H1 (cell line): ENCODE results near the gene HDHD3. TPM values are rescaled to one million over a fixed set of nuclear protein-coding genes. Genes with fewer than 3 reads are reported as not detected.

Experiments
- CTCF ChIA-PET: fragments of 300-600 bp; sonication (Branson Sonifier 250); formaldehyde crosslinking; loops from one replicate; lab custom pipeline; 2021; ENCODE audit not compliant: partially characterized antibody; lab: Charles Lee
- POLR2A ChIA-PET: fragments of 300-600 bp; sonication (Branson Sonifier 250); formaldehyde crosslinking; loops from one replicate; lab custom pipeline; 2021; ENCODE audit warnings: inconsistent platforms; ENCODE audit not compliant: partially characterized antibody; lab: Charles Lee
- DNase-seq, 2 experiments: peaks; one replicate each; pipeline versions ENCODE4 v3.0.0 to v3.0.0-alpha.2; 2010 to 2022; ENCODE audit warnings: low spot score in 2 of 2, low read depth in 1 of 2, mixed read lengths in 1 of 2
- FAIRE-seq: peaks from 2 replicates; lab custom pipeline; 2011; peaks lifted over from hg19 to GRCh38; lab: Jason Lieb, UNC
- H2AFZ ChIP-seq: 2 replicates; pipeline ENCODE4 v1.8.1; 2012; ENCODE audit warnings: low read length, inconsistent platforms
- H2AK5ac ChIP-seq: 2 replicates; pipeline ENCODE4 v1.6.1; 2013; ENCODE audit warnings: low read depth, low read length
- H2BK120ac ChIP-seq: replicated peaks from 2 replicates; pipeline ENCODE3; 2013; ENCODE audit warnings: low read depth, low read length, inconsistent platforms
- H2BK12ac ChIP-seq: 2 replicates; pipeline ENCODE4 v1.6.1; 2013; ENCODE audit warnings: low read depth, low read length
- H2BK15ac ChIP-seq: 2 replicates; pipeline ENCODE4 v1.6.1; 2013; ENCODE audit warnings: low read length
- H2BK20ac ChIP-seq: 2 replicates; pipeline ENCODE4 v1.6.1; 2013; ENCODE audit warnings: low read length
- H2BK5ac ChIP-seq: 2 replicates; pipeline ENCODE4 v1.6.1; 2013; ENCODE audit warnings: low read depth, low read length
- H3K14ac ChIP-seq: 2 replicates; pipeline ENCODE4 v1.6.1; 2013; ENCODE audit warnings: inconsistent platforms; ENCODE audit not compliant: insufficient read length
- H3K18ac ChIP-seq: 2 replicates; pipeline ENCODE4 v1.6.1; 2013; ENCODE audit warnings: low read length; ENCODE audit errors: extremely low read depth
- H3K23ac ChIP-seq: 2 replicates; pipeline ENCODE4 v1.6.1; 2013; ENCODE audit warnings: inconsistent platforms; ENCODE audit not compliant: insufficient read length
- H3K23me2 ChIP-seq: 2 replicates; pipeline ENCODE4 v1.6.1; 2013; ENCODE audit warnings: low read depth, low read length
- H3K27ac ChIP-seq: 2 replicates; pipeline ENCODE4 v1.6.1; 2011; ENCODE audit warnings: low read depth, low read length, inconsistent platforms
- H3K27me3 ChIP-seq, 4 experiments: replicated peaks in 1 of 4; 1 replicate in 1 of 4; 2 replicates in 3 of 4; pipeline versions ENCODE4 v1.6.1 to v1.8.1; 2011 to 2013; ENCODE audit warnings: low read length in 3 of 4, mild to moderate bottlenecking in 3 of 4, inconsistent platforms in 2 of 4, mixed read lengths in 2 of 4, moderate library complexity in 1 of 4; ENCODE audit not compliant: control insufficient read depth in 3 of 4, insufficient read depth in 3 of 4; ENCODE audit errors: extremely low read depth in 1 of 4
- H3K36me3 ChIP-seq, 4 experiments: 2 replicates each; pipeline versions ENCODE4 v1.6.1 to v1.8.1; 2011 to 2013; ENCODE audit warnings: mild to moderate bottlenecking in 4 of 4, low read length in 3 of 4, moderate library complexity in 2 of 4, control low read depth in 1 of 4, inconsistent platforms in 1 of 4; ENCODE audit not compliant: insufficient read depth in 4 of 4, control insufficient read depth in 2 of 4
- H3K4ac ChIP-seq: replicated peaks from 2 replicates; pipeline ENCODE3; 2013; ENCODE audit warnings: low read length, low read depth, mixed read lengths, inconsistent platforms; ENCODE audit not compliant: insufficient read length
- H3K4me1 ChIP-seq, 4 experiments: replicated peaks in 1 of 4; 1 replicate in 1 of 4; 2 replicates in 3 of 4; pipeline versions ENCODE4 v1.6.1 to v1.8.1; 2011 to 2013; ENCODE audit warnings: low read length in 3 of 4, inconsistent platforms in 2 of 4, mixed read lengths in 1 of 4; ENCODE audit not compliant: insufficient read depth in 4 of 4, control insufficient read depth in 3 of 4
- H3K4me2 ChIP-seq, 2 experiments: 2 replicates each; pipeline versions ENCODE4 v1.6.1 to v1.8.1; 2011 to 2013; ENCODE audit warnings: low read depth in 2 of 2, low read length in 2 of 2, control low read depth in 1 of 2, inconsistent platforms in 1 of 2, mild to moderate bottlenecking in 1 of 2; ENCODE audit not compliant: insufficient read depth in 1 of 2
- H3K4me3 ChIP-seq, 4 experiments: fragments of 200-600, 300-600 bp in 1 of 4; sonication (generic), shearing (Covaris generic), sonication (Bioruptor Twin) in 1 of 4; 2 replicates each; pipeline versions ENCODE4 v1.5.1 to v1.8.1; 2011 to 2016; ENCODE audit warnings: low read length in 4 of 4, low read depth in 3 of 4, control low read depth in 2 of 4, inconsistent platforms in 2 of 4, mild to moderate bottlenecking in 2 of 4, mixed read lengths in 1 of 4, moderate library complexity in 1 of 4; ENCODE audit not compliant: insufficient read depth in 2 of 4; ENCODE audit errors: extremely low read depth in 1 of 4
- H3K56ac ChIP-seq: replicated peaks from 2 replicates; pipeline ENCODE3; 2013; ENCODE audit warnings: low read depth, mild to moderate bottlenecking, mixed read lengths, low read length, inconsistent platforms; ENCODE audit not compliant: insufficient read length
- H3K79me1 ChIP-seq: 2 replicates; pipeline ENCODE4 v1.6.1; 2013; ENCODE audit warnings: low read depth, low read length, control low read depth
- H3K79me2 ChIP-seq, 2 experiments: 2 replicates each; pipeline versions ENCODE4 v1.6.1 to v1.8.1; 2012 to 2013; ENCODE audit warnings: low read length in 2 of 2, mild to moderate bottlenecking in 2 of 2, inconsistent platforms in 1 of 2; ENCODE audit not compliant: insufficient read depth in 2 of 2, control insufficient read depth in 1 of 2
- H3K9ac ChIP-seq, 4 experiments: replicated peaks in 1 of 4; 1 replicate in 1 of 4; 2 replicates in 3 of 4; pipeline versions ENCODE4 v1.6.1 to v1.8.1; 2011 to 2013; ENCODE audit warnings: low read depth in 3 of 4, low read length in 3 of 4, control low read depth in 2 of 4, mild to moderate bottlenecking in 2 of 4, moderate library complexity in 2 of 4, inconsistent platforms in 1 of 4; ENCODE audit errors: extremely low read depth in 1 of 4
- H3K9me3 ChIP-seq, 2 experiments: 2 replicates each; pipeline versions ENCODE4 v1.6.1 to v1.8.1; 2012 to 2013; ENCODE audit warnings: mild to moderate bottlenecking in 2 of 2, moderate library complexity in 2 of 2, control low read depth in 1 of 2, inconsistent platforms in 1 of 2, low read depth in 1 of 2, low read length in 1 of 2, mixed read lengths in 1 of 2; ENCODE audit not compliant: insufficient read depth in 2 of 2
- H4K20me1 ChIP-seq, 2 experiments: replicated peaks in 1 of 2; 2 replicates each; pipeline versions ENCODE3 to v1.8.1; 2011 to 2013; ENCODE audit warnings: inconsistent platforms in 2 of 2, low read length in 2 of 2, mild to moderate bottlenecking in 1 of 2; ENCODE audit not compliant: insufficient read depth in 2 of 2, control insufficient read depth in 1 of 2
- H4K5ac ChIP-seq: 2 replicates; pipeline ENCODE4 v1.6.1; 2013; ENCODE audit warnings: low read length, low read depth, mixed read lengths, inconsistent platforms; ENCODE audit not compliant: insufficient read length
- H4K8ac ChIP-seq: 2 replicates; pipeline ENCODE4 v1.8.0; 2013; ENCODE audit warnings: mild to moderate bottlenecking, moderate library complexity, low read length, inconsistent platforms; ENCODE audit not compliant: insufficient read depth; ENCODE audit errors: extremely low read depth
- H4K91ac ChIP-seq: replicated peaks from 2 replicates; pipeline ENCODE3; 2013; ENCODE audit warnings: low read length, mixed read lengths, inconsistent platforms; ENCODE audit not compliant: insufficient read length
- ASH2L ChIP-seq: fragments of 200-600, 300-600 bp; sonication (generic); IDR thresholded peaks from one replicate; pipeline ENCODE4 v1.7.1; 2017; ENCODE audit warnings: low read length
- CBX8 ChIP-seq: fragments of 300-800, 300-1000 bp; sonication (generic); IDR thresholded peaks from 2 replicates; pipeline ENCODE4 v1.7.1; 2016; ENCODE audit warnings: low read depth, low read length, borderline replicate concordance
- CHD2 ChIP-seq: IDR thresholded peaks from 2 replicates; pipeline ENCODE4 v1.6.1; 2012; ENCODE audit warnings: low read length, improper control_type of control experiment
- CTCF ChIP-seq, 3 experiments: IDR thresholded peaks; 1 replicate in 2 of 3; 2 replicates in 1 of 3; pipeline versions ENCODE4 v1.5.1 to v1.6.1; 2011; ENCODE audit warnings: low read length in 3 of 3, mild to moderate bottlenecking in 3 of 3, inconsistent platforms in 2 of 3, low read depth in 1 of 3, moderate library complexity in 1 of 3; ENCODE audit not compliant: insufficient read depth in 1 of 3; ENCODE audit errors: control extremely low read depth in 1 of 3
- EZH2 ChIP-seq: fragments of 200-600 bp; sonication (generic); IDR thresholded peaks from 2 replicates; pipeline ENCODE4 v1.7.1; 2012; ENCODE audit warnings: low read depth, mild to moderate bottlenecking, moderate library complexity, low read length, inconsistent platforms; ENCODE audit not compliant: severe bottlenecking
- KDM5A ChIP-seq: fragments of 200-600 bp; IDR thresholded peaks from 2 replicates; pipeline ENCODE4 v1.7.1; 2012; ENCODE audit warnings: mild to moderate bottlenecking, low read length, inconsistent platforms, mixed read lengths
- RBBP5 ChIP-seq: IDR thresholded peaks from 2 replicates; pipeline ENCODE4 v1.7.1; 2012; ENCODE audit warnings: low read depth, mild to moderate bottlenecking, inconsistent platforms, low read length, moderate library complexity, borderline replicate concordance
- RXRA ChIP-seq: IDR thresholded peaks from 2 replicates; pipeline ENCODE4 v1.6.1; 2011; ENCODE audit warnings: low read depth, mild to moderate bottlenecking, low read length, moderate library complexity; ENCODE audit not compliant: insufficient read depth
- SRF ChIP-seq: IDR thresholded peaks from 2 replicates; pipeline ENCODE4 v1.6.1; 2011; ENCODE audit warnings: mild to moderate bottlenecking, low read depth, low read length, moderate library complexity
- SUZ12 ChIP-seq: fragments of 200-600 bp; sonication (generic); IDR thresholded peaks from 2 replicates; pipeline ENCODE4 v1.6.1; 2012; ENCODE audit warnings: mild to moderate bottlenecking, inconsistent platforms, low read length, moderate library complexity, mixed read lengths
- TEAD4 ChIP-seq: IDR thresholded peaks from 2 replicates; pipeline ENCODE4 v1.6.1; 2012; ENCODE audit warnings: low read depth, low read length, inconsistent platforms, mixed read lengths
- WGBS, 2 experiments: shearing (Covaris generic) in 1 of 2; methylation state at CpG; one replicate each; pipeline versions ENCODE4 v1.1.6 to v1.1.7; 2013 to 2015; ENCODE audit warnings: low lambda C conversion rate in 2 of 2, mixed read lengths in 2 of 2, inconsistent platforms in 1 of 2, low coverage in 1 of 2, missing lambda C conversion rate in 1 of 2; ENCODE audit not compliant: insufficient replicate concordance in 2 of 2, insufficient coverage in 1 of 2, insufficient read length in 1 of 2; ENCODE audit errors: extremely low coverage in 1 of 2, missing lambda C conversion rate in 1 of 2; 5-methylcytosine and 5-hydroxymethylcytosine counted together
- polyA plus RNA-seq, 7 experiments: library from polyadenylated mRNA; depleted of rRNA in 3 of 7; stranded (reverse) in 5 of 7; unstranded in 2 of 7; fragments of >200 nt in 5 of 7; fragments of 200-250 nt in 2 of 7; gene quantifications; 1 replicate in 5 of 7; 2 replicates in 1 of 7; 4 replicates in 1 of 7; pipeline versions ENCODE4 v1.2.1 to v1.2.3, GENCODE V29; 2011 to 2013; ENCODE audit warnings: missing spikeins in 2 of 7, mixed read lengths in 2 of 7
- total RNA-seq: library from RNA; stranded (reverse); fragmentation: NEBNext Ultra II Directional; extraction: Animal tissue kit (Norgen Biotek cat#: 25700); gene quantifications from 2 replicates; pipeline ENCODE4 v1.2.1, GENCODE V29; 2021

The HDHD3 gene
- total and polyA plus RNA-seq, 2 of the 8 experiments (the other 6 are each of a cell fraction or from before 2014, with no cell fraction given), result 12.1 to 25.3 TPM

- 5% methylated on average over 1 of the region's 1 CpG; no CpG with 5 or more reads in 1 of the 2 experiments for WGBS, 2 experiments
- TF ChIP-seq SRF (no peak), RBBP5 (no peak), RXRA (no peak), CBX8 (no peak), EZH2 (no peak), KDM5A (no peak), ASH2L (no peak), SUZ12 (no peak), CHD2 (no peak), TEAD4 (no peak), CTCF (IDR thresholded peaks at IDR 0.05; ENCODE audit: control extremely low read depth in 1 of 3, insufficient read depth in 1 of 3, low read depth in 1 of 3, low read length in 3 of 3) (no peak)
Measured at GRCh38 chr9:113345671-113346070, 31.1 kb downstream of the HDHD3 start.

More at GRCh38 chr9:113345671-113346070, 31.1 kb downstream of the HDHD3 start:
- Histone ChIP-seq H3K79me1 (no peaks in the 10 kb centered on the region), H3K4me2 (no peak overlapping the region), H3K36me3 (no peaks in the 10 kb centered on the region), H4K8ac (no peak overlapping the region), H3K79me2 (no peaks in the 10 kb centered on the region), H4K5ac (no peak overlapping the region), H2BK120ac (no peak overlapping the region), H4K91ac (no peak overlapping the region), H2BK20ac (no peak overlapping the region), H2BK15ac (no peak overlapping the region), H3K4me1 (peaks cover 5 to 9% (median 8%) of the 10 kb centered on the region in 4 experiments), H2BK12ac (no peak overlapping the region), H2AFZ (no peak overlapping the region), H3K23me2 (peaks cover 11% of the 10 kb centered on the region; the same call in 1 of the 2 replicates), H3K27me3 (peaks cover 0 to 15% (median 4%) of the 10 kb centered on the region in 4 experiments; a peak in 5 of 7 replicates), H3K4ac (no peak overlapping the region), H4K20me1 (no peaks in the 10 kb centered on the region), H2AK5ac (no peak overlapping the region), H3K14ac (no peak overlapping the region), H3K27ac (no peak overlapping the region), H3K56ac (no peak overlapping the region), H3K18ac (no peak overlapping the region), H3K23ac (no peak overlapping the region), H3K9ac (no peak overlapping the region), H3K4me3 (no peak overlapping the region), H3K9me3 (no peaks in the 10 kb centered on the region), H2BK5ac (no peak overlapping the region)
- POLR2A ChIA-PET, result interaction anchor here (0.7 kb wide), 1 partner anchor 34 kb away, joined by 3 read pairs; no protein-coding TSS in a partner anchor
- FAIRE-seq, result no peak
- CTCF ChIA-PET, result interaction anchor here (0.7 to 1.8 kb wide), 4 partner anchors 26 to 71 kb away, joined by 3 to 4 read pairs (median 3); partner anchors contain the start of gene CDC26
- DNase-seq, result no peak
